Measurements from ENCODE around the gene FBXW7.
"Not testable (repeated sequence)": the region's sequence is repeated elsewhere in the genome, so short reads cannot be mapped to it uniquely, and the experiment has no call there.

Gene FBXW7, protein sequence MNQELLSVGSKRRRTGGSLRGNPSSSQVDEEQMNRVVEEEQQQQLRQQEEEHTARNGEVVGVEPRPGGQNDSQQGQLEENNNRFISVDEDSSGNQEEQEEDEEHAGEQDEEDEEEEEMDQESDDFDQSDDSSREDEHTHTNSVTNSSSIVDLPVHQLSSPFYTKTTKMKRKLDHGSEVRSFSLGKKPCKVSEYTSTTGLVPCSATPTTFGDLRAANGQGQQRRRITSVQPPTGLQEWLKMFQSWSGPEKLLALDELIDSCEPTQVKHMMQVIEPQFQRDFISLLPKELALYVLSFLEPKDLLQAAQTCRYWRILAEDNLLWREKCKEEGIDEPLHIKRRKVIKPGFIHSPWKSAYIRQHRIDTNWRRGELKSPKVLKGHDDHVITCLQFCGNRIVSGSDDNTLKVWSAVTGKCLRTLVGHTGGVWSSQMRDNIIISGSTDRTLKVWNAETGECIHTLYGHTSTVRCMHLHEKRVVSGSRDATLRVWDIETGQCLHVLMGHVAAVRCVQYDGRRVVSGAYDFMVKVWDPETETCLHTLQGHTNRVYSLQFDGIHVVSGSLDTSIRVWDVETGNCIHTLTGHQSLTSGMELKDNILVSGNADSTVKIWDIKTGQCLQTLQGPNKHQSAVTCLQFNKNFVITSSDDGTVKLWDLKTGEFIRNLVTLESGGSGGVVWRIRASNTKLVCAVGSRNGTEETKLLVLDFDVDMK

DNA sequence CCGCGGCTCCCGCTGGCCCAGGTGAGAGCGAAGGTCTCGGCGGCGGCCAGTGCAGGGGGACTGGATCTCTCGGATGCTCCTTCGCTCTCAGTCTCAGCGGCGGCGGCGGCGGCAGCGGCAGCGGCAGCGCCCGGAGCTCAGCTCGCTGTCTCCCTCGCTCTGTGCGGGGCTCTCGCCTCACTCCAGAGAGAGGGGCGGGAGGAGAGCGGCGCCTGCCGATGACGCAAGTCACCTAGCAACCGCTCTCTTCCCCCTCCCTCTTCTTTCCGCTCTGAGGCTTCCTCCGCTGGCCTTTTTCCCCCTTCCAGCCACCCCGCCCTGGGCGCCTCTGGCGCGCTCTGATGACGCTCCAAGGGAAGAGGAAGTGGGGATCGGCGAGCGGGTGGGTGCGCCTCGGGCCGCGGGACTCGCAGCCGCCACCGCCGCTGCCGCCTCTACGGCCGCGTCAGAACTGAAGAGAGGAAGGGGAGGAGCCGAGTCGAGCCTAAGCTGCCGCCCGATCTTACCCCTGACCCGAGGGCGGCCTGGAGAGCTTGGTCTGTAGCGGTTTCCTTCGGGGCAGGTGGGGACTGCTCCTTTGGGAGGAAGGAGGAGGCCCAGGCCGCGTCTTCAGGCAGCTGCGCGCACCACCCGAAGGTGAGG is at the start of gene FBXW7:
Gene FBXW7, minus strand, starts transcription at position 190 of the 642 bp plus-strand sequence. CDS start 124,289 bp downstream, outside the sequence.
- DNase-seq = peak; percentile 99

DNA sequence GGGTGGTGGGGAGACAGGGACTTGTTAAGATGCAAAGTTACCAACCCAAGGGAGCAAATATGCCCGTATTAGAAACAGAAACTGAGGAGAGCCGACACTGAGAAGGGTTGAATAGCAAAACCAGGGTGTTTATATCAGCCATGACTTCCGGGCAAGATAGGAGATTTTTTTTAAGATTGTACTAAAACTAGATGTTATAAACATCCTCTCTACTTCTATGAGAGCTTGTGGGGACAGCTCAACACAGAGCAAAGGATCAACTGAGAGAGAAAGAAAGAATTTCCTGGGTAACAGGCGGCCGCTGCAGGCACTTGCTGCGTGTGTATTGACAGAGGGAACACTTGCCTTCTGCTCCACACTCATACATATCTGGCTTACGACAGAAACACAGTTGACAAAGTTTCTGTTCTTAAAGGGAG is 49.1 kb upstream of the FBXW7 start:
- DNase-seq = peak in 1 of 2 donors; percentile 45

DNA sequence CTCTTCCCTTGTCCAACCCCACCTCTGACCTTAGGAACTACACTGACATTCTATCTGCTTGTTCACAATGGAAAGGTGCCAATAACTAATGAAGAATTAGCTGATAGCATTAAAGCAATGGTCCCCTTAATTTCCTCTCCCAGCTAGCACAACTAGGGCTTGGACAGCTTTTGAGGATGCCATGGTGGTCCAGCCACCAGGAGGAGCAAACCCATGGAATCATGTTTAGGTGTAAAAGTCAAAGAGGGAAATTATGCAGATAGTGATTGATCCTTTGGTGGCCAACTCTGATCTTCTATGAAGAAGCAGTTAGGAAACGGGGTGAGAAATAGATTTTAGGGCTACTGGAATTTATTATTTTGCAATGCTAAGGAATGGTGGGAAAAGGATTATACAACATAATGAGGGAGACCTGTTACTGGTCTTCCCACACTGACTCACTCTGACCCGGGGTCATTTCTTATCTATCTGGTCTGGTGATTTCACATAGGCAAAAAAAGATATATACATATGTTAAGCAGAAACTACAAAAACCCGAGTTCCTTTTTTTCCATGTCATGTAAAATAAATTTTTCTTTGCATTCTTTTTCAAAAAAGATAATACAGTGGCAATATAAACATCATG is 45.8 kb upstream of the FBXW7 start:
- DNase-seq = no peak

DNA sequence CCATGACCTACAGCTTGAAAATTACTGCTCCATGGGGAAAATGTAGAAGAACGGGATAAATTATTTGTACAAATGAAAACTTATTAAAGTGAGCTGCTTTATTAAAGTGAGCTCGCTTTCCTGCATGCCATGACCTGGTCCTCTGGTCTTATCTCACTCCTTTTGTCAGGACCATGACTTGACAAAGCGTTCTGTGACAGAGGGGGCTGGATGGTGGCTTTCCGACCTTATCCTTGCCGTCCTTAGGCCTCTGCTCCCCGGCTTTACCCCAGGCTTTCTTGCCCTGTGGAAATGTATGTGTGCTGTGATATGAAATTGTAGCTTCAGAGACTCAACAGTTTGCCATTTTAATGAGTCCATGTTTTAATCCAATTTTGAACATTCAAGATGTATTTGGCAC is 44.0 kb upstream of the FBXW7 start:
- DNase-seq = no peak

DNA sequence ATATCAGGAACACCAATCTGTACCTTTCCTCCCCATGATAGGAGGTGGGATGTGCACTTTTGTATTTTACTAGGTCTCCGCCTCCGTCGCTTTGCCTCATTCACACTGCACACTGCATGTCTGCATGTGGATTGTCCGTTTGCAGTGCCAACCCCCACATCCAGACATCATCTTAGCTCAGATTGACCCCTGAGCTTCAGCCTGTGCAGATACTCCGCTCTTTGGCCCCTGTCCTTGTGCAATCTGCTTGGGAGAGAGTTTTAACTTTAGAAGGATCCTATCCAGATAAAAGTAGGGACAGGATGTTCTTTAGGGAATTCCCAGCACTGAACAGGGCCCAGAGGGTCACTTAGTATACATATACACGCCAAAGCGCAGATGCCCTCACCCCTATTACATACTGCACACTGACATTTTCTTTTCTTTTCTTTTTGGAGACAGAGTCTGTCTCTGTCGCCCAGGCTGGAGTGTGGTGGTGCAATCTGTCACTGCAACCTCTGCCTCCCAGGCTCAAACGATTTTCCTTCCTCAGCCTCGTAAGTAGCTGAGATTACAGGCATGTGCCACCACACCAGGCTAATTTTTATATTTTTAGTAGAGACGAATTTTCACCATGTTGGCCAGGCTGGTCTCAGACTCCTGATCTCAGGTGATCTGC is 43.3 kb upstream of the FBXW7 start:
- DNase-seq = no peak

DNA sequence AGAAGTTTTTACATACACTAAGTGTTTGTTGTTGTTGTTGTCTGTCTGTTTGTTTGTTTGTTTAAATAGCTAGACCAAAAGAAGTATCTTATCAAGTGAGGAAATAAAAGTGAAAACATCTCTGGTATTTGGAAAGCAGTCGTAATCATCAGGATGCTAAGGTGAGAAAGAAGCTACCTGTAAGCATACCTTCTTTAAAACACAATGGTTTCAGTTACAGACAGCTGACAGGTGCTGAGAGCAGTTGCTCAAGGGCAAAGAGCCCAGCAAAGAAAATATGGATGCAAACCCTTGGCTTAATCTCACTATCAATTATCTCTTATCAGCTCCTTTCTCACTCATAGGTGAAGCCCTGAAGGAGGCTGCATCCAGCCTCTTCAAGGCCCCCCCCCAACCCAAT is 42.8 kb upstream of the FBXW7 start:
- no peak for DNase-seq

DNA sequence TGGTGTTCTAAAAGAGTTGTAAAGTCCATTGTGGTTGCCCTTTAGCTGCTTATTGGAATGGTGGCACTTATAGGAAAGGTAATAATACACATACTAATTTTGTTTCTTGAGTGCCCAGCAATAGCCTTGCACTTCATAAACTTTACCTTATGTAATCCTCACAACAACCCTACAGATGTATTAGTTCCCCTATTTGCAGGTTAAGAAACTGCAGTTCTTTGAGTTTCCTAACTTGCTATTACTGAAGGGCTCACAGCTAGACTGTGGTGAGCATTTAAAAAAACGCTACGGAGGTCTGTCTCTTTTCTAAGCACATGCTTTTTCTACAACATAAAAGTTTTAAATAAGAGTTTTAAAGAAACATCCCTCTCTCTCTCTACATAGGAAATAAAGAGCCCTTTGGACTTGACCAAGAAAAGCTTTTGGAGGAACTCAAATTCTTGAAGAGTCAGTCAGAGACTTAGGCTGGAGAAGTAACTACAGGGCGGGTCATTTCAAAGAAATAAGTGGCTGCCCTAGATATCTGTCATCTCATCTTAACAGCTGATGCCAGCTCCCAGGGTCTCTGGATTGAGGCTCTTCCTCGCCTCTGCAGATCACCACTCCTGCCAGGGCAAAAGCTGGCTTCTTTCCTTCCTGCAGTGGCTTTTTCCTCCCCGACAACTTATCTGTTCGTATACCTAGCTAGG is 42.0 kb upstream of the FBXW7 start:
- no peak for DNase-seq

DNA sequence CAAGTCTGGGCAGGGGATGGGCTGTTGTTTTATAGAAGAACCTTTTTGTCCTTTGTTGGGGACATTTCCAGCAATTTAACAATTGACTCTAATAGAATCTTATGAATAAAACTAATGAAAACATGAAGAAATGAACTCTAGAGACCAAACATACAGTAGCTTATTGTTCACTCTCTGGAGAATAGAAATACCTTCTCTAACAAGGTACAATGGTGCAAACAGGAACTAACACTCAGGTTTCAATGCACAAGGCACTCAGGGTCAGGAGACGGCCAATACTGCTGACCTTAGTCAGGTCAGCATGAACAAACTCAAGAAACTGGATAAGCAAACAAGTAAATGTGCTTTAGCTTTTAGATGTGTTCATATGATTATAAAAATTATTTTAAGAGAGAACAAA is 39.6 kb upstream of the FBXW7 start:
- no peak for DNase-seq

DNA sequence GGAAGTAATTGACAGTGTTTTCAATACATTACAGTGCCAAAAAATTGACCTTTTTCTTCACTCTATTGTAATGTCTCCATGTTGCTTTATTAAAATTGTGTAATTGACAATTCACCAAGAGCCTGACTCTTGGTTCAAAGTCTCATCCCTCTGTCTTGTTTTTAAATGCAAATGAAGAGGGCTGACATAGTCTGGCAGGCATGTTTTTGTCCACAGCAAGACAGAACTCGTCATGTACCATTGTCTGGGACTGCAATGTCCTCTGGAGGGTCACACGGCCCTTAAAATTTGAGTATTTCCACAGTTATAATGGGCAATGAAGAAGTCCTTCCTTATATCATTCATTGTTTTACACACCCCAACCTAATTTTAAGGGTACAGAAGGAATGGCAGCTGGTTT is 38.0 kb upstream of the FBXW7 start:
- no peak for DNase-seq

DNA sequence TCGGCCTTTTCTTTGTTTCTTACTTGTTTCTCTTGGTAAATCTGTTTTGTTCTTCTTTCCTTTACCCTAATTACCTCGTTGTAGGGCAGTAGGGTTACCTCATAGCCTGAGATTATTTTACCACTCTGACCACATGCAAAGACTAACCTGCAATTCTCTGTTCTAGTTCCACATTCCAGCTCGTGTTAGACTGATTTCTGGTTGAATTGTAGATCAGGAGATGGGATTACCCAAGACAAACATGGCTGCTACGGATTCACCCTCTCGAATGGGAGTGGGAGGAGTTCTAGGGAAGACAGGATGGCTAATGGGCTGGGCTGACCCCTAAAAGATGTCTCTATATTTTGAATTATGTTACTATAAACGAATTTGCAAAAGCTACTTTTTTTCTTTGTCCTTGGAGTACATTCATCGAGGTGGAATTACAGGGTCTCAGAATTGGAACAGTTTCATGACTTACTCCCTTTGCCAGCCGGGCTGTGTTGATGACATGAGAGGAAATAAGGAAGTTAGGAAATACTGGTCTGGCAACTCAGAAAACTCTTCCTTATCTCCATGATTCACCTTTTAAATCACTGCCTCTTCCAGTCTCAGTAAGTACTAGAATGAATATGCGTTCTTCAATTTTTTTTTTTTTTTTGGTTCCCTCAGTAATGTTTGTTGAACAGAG is 36.7 kb upstream of the FBXW7 start:
- DNase-seq = no peak

DNA sequence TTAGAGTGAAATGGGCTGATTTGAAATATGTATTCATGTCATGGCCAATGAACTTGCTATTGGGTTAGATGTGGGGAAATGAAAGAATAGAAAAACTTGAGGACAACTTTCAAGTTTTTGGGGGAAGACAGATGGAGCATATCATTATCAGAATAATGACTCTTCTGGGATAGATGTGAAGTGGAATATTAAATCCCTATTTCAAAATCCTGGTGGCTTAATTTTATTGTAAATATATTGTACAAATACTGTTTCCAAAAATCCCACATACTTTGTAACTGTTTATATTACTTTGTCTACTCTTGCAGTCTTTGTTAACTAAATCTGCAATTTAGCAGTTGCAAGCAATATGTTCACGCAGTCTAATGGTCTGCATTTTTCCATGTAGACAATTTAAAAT is 35.9 kb upstream of the FBXW7 start:
- DNase-seq = no peak

DNA sequence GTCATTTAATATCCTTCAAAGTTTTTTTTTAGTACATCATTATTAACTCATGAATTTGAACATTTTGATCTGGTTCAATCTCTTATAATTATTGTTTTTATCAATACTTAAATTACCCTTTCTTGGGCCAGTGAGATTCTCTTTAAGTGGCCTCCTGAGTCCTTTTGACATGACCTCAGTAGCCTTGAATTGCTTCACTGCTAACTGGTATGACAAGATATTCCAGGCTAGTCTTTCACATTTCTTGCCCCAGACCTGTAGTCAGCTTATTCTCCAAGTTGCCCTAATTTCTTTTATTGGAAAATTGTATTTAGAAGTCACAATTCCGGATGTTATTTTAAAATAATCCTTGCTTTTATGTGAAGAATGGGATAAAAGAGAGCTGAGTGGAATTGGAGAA is 35.4 kb upstream of the FBXW7 start:
- no peak for DNase-seq

DNA sequence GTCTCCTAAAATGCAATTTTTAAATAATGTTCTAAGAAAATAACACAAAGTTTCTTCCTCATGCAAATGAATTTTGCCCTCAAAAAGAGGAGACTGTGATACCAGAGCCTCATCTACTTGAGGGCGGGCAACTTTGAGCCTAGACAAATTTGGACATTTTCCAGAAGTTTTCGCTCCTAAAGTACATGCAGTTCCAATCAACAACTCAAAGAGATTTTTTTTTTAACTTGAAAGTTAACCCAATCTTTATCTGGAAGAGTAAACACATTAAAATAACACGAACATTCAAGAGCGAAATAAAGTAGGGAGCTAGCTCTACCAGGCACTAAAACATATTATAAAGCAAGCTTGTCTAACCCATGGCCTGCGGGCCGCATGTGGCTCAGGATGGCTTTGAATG is 29.4 kb upstream of the FBXW7 start:
- no peak for DNase-seq

DNA sequence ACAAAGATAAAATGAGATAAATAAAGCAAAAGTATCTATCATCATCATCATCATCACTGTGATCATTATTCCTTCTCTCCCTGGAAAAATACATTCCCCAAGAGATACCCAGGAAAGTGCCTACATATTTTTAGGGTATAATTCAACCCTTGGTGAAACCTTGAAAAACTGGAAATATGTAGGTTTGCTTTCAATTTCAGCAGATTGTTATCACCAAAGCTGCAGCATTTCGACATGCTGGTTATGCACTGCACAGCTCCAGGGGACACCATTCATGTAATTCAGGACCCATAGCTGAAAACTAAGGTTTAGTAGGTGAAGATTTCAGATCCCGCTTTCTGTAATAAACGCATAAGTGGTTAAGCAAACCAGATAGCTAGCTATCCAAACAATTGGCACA is 28.4 kb upstream of the FBXW7 start:
- no peak for DNase-seq

DNA sequence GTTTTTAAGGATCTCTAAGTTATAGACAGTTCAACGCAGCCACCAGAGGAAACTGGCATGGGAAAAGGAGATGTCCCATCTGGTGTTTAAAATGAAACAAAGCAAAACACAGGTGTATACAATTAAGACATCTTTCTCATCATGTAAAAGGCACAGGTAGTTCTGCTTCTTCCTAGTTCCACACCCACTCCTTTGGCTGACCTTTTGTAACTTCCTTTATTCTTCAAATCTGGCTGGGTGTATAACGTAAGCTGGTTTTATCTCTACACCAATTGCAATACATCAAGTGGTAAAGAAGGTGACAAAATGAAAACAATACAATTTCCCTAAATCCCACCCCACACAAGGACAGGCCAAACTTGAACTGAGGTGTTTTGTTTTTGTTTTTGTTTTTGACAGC is 27.3 kb upstream of the FBXW7 start:
- DNase-seq = no peak

DNA sequence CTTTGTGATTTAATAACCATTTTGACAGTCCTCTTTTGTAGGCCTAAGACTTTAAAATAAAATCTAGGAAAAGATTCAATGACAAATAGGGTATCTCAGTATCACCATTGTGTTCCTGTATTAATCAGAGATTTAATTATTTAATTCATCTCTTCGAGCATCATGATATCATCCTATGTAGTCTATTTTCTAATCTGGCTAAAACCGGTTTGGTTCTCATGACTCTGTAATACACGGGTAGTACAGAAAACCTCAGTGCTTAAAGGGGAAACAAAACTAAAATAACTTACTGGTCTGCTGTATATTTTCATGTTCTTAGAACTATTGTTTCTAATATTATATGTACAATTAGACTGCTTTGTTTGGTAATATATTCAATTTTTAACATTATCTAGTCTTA is 23.7 kb upstream of the FBXW7 start:
- DNase-seq = no peak

DNA sequence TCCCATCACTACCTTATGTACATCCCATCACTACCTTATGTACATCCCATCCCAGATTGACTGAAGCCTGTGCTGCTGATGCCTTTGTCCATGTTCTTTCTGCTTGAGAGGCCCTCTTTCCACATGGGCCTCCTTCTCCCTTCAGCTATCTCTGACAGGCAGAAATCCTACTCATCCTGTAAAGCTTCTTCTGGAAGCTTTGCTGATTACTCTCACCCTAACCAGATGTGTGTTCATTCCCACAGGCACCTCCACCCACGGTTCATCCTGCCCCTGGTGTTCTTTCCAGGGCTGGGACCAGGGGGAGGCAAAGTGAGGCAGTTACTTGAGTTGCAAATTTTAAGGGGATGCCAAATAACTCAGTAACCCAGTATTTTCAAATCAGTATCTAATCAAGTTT is 22.5 kb upstream of the FBXW7 start:
- DNase-seq = no peak

DNA sequence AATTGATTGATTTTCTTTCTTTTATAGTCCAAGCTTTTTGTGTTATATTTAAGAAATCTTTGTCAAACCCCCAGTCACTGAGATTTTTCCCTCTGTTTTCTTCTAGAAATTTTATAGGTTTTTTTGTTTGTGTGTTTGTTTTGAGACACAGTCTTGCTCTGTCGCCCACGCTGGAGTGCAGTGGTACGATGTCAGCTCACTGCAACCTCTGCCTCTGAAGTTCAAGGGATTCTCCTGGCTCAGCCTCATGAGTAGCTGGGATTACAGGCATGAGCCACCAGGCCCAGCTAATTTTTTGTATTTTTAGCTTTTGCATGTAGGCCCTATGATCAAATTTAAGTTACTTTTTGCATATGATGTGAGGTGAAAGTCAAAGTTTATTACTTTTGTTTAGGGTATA is 20.9 kb upstream of the FBXW7 start:
- no peak for DNase-seq

DNA sequence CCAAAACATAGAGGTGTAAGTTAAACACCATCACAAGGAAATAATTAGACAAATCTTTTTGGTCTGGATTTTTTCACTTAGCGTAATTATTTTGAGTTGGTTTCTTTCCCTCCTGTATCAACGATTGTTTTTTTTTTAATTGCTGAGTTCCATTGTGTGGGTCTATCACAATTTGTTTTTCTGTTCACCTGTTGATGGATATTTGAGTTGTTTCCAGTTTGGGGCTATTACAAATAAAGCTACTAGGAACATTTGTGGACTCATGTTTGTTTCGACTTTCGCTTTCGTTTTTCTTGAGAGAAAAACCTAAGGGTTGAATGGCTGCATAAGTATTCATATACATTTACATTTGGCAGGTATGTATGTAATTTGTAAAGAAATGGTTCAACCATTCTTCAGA is 20.4 kb upstream of the FBXW7 start:
- DNase-seq = peak in 1 of 2 donors; percentile 31

DNA sequence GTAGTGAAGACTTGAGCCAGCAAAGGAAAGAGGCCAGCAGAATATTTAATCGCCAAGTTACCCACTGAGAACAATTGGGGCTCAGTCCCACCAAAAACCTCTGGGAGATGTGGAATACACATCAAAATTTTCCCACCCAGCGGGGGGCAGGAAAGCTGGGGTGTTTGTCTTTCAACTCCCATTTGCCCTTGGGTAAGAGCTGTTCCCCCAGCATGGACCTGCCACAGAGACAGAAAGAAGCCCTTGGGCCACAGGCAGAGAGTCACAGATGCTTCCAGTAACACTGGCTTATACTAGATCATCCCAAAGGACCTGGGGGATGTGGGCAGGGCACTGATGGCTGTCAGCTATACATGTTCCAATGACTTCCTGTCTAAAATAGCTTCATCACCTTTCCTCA is 18.9 kb upstream of the FBXW7 start:
- DNase-seq = no peak

DNA sequence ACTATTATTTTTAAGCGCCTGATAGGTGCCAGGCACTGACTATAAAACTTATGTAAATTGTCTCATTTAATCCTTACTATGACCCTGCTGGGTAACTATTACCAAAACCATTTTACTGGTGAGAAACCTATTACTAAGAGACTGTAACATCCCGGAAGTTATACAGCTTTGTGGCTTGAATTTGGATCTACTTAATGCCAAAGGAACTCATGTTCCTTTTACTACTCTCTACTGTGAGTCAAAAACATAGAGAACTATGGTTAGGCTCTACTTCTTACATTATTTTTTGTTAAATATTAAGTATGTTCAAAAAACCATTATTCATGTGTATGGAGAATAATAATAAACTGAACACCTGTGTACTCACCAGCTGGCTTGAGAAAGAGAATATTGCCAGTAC is 14.8 kb upstream of the FBXW7 start:
- DNase-seq = not testable (repeated sequence)

DNA sequence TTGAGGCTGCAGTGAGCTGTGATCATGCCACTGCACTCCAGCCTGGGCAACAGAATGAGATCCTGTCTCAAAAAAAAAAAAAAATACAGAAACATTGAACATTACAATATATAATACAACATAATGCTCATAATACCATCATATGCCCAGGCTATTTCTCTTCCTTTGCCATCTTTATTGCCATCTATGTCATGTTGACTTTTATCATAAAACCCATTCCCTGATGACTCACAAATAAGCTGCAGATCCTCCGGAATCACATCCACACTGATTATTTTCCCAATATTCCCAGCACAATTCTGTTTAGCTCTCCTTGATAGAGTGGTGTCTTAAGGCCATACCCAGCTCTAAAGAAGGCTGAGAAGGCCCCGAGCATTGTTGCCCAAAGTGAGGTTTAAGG is 9.2 kb upstream of the FBXW7 start:
- no peak for DNase-seq

Data from CD4-positive, alpha-beta T cell treated with Interleukin-4 for 1 hour (primary cell).